Osteoblast (primary cell): ENCODE results near the gene ARHGAP45. TPM values are rescaled to one million over a fixed set of nuclear protein-coding genes. Genes with fewer than 3 reads are reported as not detected.

Experiments
- DNase-seq: peaks from one replicate; pipeline ENCODE4 v3.0.0; 2011; ENCODE audit warnings: low spot score, mixed read lengths; ENCODE audit not compliant: insufficient read length; ENCODE audit errors: missing footprints
- H2AFZ ChIP-seq: 2 replicates; pipeline ENCODE4 v1.6.0; 2011; ENCODE audit warnings: mild to moderate bottlenecking, low read length
- H3K27ac ChIP-seq: 2 replicates; pipeline ENCODE4 v1.5.1; 2011; ENCODE audit warnings: mild to moderate bottlenecking, low read depth, low read length, moderate library complexity
- H3K27me3 ChIP-seq: 2 replicates; pipeline ENCODE4 v1.6.0; 2012; ENCODE audit warnings: mild to moderate bottlenecking, control low read depth, inconsistent platforms, low read length, moderate library complexity; ENCODE audit not compliant: insufficient read depth
- H3K36me3 ChIP-seq: 2 replicates; pipeline ENCODE4 v1.5.1; 2011; ENCODE audit warnings: mild to moderate bottlenecking, low read length, control low read depth, moderate library complexity; ENCODE audit not compliant: insufficient read depth
- H3K4me1 ChIP-seq: 2 replicates; pipeline ENCODE4 v1.5.1; 2011; ENCODE audit warnings: mild to moderate bottlenecking, low read length, control low read depth, moderate library complexity; ENCODE audit not compliant: insufficient read depth
- H3K4me2 ChIP-seq: 2 replicates; pipeline ENCODE4 v1.6.0; 2011; ENCODE audit warnings: mild to moderate bottlenecking, low read length; ENCODE audit not compliant: insufficient read depth
- H3K4me3 ChIP-seq: fragments of 200-600 bp; sonication (generic); 3 replicates; pipeline ENCODE4 v1.5.1; 2012; ENCODE audit warnings: mild to moderate bottlenecking, low read length, inconsistent platforms; ENCODE audit not compliant: insufficient read depth
- H3K79me2 ChIP-seq: 2 replicates; pipeline ENCODE4 v1.6.0; 2012; ENCODE audit warnings: mild to moderate bottlenecking, low read length, control low read depth, inconsistent platforms; ENCODE audit not compliant: insufficient read depth
- H3K9me3 ChIP-seq: 2 replicates; pipeline ENCODE4 v1.5.1; 2011; ENCODE audit warnings: low read depth, low read length, control low read depth
- H4K20me1 ChIP-seq: 2 replicates; pipeline ENCODE4 v1.6.0; 2012; ENCODE audit warnings: mild to moderate bottlenecking, low read length, control low read depth; ENCODE audit not compliant: insufficient read depth
- CTCF ChIP-seq: IDR thresholded peaks from 2 replicates; pipeline ENCODE4 v1.5.1; 2011; ENCODE audit warnings: mild to moderate bottlenecking, low read depth, low read length, moderate library complexity; ENCODE audit errors: extremely low read depth
- total RNA-seq: library from RNA; depleted of rRNA; stranded (reverse); fragments of >200 nt; gene quantifications from 2 replicates; pipeline ENCODE4 v1.2.3, GENCODE V29; 2012

Gene ARHGAP45
- total RNA-seq, 1 donor, result 0.72 TPM

DNA sequence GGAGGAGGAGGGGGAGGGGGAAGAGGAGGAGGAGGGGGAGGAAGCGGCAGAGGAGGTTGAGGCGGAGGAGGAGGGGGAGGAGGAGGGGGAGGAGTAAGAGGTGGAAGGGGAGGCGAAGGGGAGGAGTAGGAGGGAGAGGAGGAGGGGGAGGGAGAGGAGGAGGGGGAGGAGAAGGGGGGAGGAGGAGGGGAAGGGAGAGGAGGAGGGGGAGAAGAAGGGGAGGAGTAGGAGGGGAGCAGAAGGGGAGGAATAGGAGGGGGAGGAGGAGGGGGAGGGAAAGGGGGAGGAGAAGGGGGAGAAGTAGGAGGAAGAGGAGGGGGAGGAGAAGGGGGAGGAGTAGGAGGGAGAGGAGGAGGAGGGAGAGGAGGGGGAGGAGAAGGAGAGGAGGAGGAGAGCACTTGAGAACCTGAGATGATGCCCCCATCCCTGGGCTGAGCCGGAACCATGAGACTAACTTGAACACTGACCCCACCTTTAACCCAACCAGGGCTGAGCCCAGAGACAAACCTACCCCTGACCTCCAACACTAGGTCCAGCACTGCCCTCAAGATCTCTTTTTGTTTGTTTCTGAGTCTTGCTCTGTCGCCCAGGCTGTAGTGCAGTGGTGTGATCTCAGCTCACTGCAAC, 14.5 kb upstream of the ARHGAP45 start:
- DNase-seq, result no peak
- TF ChIP-seq CTCF, result no peak

DNA sequence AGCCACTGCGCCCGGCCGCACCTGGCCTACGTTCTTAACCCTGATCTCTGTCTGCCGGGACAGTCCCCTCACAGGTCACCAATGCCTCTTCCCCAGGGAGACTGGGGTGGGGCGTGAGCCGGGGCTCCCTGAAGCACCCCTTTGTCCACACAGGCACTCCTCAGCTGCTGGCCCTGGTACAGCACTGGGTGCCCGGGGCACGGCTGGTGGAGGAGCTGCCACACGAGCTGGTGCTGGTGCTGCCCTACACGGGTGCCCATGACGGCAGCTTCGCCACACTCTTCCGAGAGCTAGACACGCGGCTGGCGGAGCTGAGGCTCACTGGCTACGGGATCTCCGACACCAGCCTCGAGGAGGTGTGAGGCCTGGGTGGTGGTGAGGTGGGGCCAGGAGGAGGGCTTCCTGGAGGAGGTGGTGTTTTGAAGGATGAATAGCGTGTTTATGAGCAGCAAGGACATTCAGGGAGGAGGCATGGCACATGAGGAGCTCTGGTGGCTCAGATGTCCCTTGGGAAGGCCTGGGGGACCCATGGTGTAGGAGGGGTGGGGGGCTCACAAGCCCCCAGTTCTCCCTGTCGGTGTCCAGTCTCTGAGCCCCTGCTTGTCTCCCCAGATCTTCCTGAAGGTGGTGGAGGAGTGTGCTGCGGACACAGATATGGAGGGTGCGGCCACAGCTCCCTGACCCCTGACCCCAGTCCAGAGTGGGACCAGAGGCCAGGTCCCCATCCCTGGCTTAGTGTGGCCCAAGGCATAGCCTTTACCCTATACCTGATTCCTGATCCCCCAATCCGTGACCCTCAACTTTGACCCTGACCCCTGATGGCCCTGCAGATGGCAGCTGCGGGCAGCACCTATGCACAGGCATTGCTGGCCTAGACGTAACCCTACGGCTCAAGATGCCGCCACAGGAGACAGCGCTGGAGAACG, 13.5 kb upstream of the ARHGAP45 start:
- Histone ChIP-seq H3K36me3 (no peaks in the 10 kb centered on the region), H3K4me3 (no peak overlapping the region), H3K27ac (no peak overlapping the region), H3K27me3 (no peaks in the 10 kb centered on the region), H3K79me2 (no peaks in the 10 kb centered on the region), H3K9me3 (peaks cover 21% of the 10 kb centered on the region), H3K4me2 (no peak overlapping the region), H2AFZ (no peak overlapping the region), H4K20me1 (no peaks in the 10 kb centered on the region), H3K4me1 (no peaks in the 10 kb centered on the region)
- TF ChIP-seq CTCF, result no peak
- no peak for DNase-seq

More for the DNA sequence above, 14.5 kb upstream of the ARHGAP45 start:
- Histone ChIP-seq H3K79me2 (no peaks in the 10 kb centered on the region), H2AFZ (no peak overlapping the region), H4K20me1 (no peaks in the 10 kb centered on the region), H3K27ac (no peak overlapping the region), H3K36me3 (no peaks in the 10 kb centered on the region), H3K27me3 (no peaks in the 10 kb centered on the region), H3K4me3 (no peak overlapping the region), H3K4me1 (no peaks in the 10 kb centered on the region), H3K9me3 (peaks cover 13% of the 10 kb centered on the region), H3K4me2 (no peak overlapping the region)

- TF ChIP-seq CTCF, result no peak
- Histone ChIP-seq H3K4me1 (no peaks in the 10 kb centered on the region), H3K9me3 (peaks cover 26% of the 10 kb centered on the region), H2AFZ (no peak overlapping the region), H3K36me3 (no peaks in the 10 kb centered on the region), H3K79me2 (no peaks in the 10 kb centered on the region), H3K4me2 (no peak overlapping the region), H3K4me3 (no peak overlapping the region), H4K20me1 (no peaks in the 10 kb centered on the region), H3K27me3 (no peaks in the 10 kb centered on the region), H3K27ac (no peak overlapping the region)
- no peak for DNase-seq
These were observed 12.6 kb upstream of the ARHGAP45 start for GRCh38 chr19:1054102-1055027.
